Stimulated activated CD8-positive, alpha-beta memory T cell treated with anti-CD3 and anti-CD28 coated beads, Interleukin-4, amount 100 ng/mL, for 4 hours (primary cell): Measurements from ENCODE around the gene CTSH.

Experiments used
- DNase-seq, 2 donors: peaks; one replicate each; pipeline ENCODE4 v3.0.0-alpha.2; 2020; ENCODE audit warnings: low read depth in 2 of 2, low spot score in 1 of 2

Gene CTSH

GRCh38 chr15:78944669-78945407, at the start of gene CTSH:
Gene CTSH, minus strand, starts transcription at chr15:78945046. Its CDS starts 65 bp downstream, at chr15:78944981.
- DNase-seq = peak; percentile 35 to 37

- no peak for DNase-seq
These were observed 49.2 kb upstream of the CTSH start for GRCh38 chr15:78993931-78994530.

GRCh38 chr15:78993257-78993930, 48.5 kb upstream of the CTSH start:
- no peak for DNase-seq

DNA sequence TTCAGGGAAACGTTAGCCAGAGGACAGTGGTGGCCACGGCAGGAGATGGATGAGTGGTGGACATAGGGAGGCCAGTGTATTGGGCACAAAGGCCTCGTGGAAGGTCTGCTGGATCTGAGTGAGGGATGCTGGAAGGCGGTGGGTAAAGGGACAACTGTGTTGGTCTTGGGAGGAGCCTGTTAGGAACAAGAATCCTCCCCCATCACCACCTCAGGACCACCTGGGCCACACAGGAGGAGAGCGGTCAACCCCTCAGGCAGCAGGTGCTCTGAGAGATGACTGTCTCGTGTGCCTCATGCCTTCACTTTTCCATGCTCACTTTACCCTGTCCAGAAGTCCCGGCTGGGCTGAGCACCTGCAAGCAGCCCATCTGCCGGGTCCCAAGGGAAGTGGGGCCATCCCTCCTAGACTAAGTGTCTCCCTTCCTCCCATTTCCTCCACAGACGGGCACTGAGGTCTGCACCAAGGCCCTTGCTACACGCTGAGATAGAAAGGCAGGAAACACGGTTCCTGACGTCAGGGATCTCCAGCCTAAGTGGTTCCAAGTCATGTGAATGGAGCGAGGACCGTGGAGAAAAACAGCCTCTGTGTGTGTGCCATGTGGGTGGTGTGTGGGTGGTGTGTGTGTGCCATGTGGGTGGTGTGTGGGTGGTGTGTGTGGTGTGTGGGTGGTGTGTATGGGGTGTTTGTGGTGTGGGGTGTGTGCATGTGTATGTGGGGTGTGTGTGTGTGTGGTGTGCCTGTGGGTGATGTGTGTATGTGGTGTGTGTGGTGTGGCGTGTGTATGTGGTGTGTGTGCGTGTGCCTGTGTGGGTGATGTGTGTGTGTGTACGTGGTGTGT, 47.8 kb upstream of the CTSH start:
- DNase-seq = no peak

- no peak for DNase-seq
These were observed 47.0 kb upstream of the CTSH start for GRCh38 chr15:78991879-78992278.

- DNase-seq = no peak
These were observed 46.6 kb upstream of the CTSH start for GRCh38 chr15:78991476-78991875.

GRCh38 chr15:78990278-78990677, 45.4 kb upstream of the CTSH start:
- DNase-seq = no peak

- no peak for DNase-seq
These were observed 44.9 kb upstream of the CTSH start for GRCh38 chr15:78989701-78990240.

- DNase-seq = no peak
These were observed 43.6 kb upstream of the CTSH start for GRCh38 chr15:78988361-78988911.

GRCh38 chr15:78987556-78988360, 42.9 kb upstream of the CTSH start:
- no peak for DNase-seq

DNA sequence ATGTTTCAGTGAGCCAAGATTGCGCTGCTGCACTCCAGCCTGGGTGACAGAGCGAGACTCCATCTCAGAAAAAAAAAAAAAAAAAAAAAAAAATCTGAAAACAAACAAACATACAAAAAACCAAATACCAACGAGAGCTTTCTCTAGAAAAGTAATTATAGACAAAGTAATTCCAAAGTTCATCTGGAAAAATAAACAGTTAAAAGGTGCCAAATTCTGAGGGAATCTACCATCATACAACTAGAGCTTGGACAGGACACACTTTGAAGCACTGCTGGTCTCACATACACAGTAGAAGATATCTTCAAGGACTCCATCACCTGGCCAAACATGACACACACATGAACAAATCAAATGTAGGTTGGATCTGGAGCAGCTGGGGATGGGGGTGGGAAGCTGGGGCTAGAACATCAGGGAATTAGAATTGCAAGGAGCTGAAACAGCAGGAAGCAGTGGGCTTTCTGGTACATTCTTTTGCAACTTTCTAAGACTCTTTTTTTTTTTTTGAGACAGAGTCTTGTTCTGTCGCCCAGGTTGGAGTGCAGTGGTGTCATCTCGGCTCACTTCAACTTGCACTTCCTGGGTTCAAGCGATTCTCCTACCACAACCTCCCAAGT, 41.1 kb upstream of the CTSH start:
- no peak for DNase-seq

DNA sequence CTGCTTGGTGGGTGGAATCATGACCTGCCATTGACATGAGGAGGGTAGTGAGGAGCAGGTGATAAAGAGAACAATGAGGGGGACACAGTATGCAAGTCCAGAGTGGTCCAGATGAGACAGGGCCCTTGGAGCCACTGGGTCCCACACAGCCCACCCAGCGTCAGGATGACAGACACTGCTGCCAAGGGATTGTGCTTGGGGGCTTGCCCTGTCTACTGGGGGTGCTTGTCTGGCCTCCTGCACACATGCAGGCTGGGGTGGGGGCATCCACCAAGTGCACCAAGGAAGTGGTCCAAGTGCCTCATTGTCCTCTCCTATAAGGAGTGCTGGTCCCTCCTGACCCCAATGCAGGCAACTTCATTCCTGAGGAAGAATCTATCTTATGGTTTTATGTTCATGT, 39.2 kb upstream of the CTSH start:
- DNase-seq = no peak

- DNase-seq = no peak
These were observed 38.5 kb upstream of the CTSH start for GRCh38 chr15:78983146-78983918.

DNA sequence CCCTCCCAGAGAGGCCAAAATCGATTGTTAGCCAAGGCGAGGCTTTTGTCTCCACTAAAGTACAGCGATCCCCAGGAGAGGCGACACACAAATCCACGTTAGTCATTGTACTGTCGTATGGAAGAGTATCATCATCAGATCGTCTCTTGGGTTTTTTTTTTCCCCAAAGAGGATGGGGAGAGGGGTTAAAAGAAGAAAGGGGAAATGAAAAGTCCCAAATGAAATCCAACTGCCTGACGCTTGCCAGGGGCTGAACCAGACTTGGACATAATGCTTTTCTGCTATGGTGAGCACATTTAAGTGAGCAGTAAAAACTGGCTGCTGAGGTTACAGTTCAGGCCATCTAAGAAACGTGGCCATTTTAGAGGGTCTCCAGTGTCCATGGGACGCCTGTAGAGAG, 37.9 kb upstream of the CTSH start:
- no peak for DNase-seq

- DNase-seq = no peak
These were observed 36.9 kb upstream of the CTSH start for GRCh38 chr15:78981532-78982313.

DNA sequence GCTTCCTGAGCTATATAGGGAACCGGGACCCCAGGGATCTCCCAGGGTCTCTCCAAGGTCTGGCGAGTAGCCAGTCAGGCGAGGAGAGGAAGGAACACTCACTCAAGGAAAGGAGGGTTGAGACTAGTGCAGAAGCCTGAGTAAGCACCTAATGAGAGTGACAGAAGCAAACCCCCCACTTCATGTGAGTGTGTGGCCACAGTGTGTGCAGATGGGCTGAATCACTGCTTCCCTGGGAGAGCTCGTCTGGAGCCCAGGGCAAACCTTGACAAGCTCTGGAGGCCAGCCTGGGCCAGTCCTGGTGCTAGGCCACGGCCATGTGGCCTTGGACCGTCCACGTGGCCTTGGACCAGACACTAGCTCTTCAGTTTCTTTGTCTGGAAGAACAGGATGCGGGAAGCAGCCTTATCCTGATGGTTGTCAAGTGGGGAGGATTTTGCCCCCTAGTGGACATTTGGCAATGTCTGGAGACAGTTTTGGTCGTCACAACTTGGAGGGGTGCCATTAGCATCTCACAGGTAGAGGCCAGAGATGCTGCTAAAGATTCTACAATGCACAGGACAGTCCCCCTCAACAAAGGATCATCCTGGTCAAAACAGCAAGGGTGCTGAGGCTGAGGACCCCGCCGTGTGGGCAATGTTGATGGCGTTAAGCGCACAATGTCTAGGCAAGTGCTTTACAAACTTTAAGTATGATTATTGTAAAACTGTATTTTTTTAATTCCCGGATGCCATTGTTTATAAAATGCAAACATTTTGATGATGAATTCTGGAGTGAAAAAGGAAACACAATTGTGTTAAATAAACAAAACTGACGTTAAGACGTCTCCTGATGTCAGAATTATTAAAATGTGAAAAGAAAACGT, 34.8 kb upstream of the CTSH start:
- no peak for DNase-seq

DNA sequence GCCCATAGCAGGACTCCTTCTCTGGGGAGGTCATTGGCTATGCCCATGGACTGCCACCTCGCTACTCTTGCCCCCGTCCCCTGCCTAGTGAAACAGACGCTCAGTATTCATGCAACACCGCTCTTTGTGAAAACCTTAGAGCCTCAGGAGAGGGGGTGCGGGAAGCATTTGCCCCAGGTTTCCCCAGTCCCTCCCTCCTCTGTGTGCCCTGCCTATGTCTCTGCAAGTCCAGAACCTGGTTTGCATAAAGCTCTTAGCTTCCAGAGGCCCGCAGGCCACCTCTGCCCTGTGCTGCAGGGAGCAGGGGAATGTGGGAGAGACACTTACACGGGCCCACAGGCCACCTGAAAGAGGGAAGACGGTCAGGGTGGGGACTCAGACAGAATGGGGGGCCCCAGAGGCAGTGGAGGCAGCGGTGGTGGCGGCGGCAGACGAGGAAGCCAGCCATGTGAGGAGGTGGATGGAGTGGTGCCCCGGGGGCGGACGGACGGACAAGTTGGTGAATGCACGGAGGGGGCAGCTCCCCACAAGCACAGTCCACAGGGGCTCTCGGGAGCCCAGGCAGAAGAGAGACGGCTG, 33.8 kb upstream of the CTSH start:
- no peak for DNase-seq
